HL-60 (cell line): ENCODE data around the gene ACACA.

ENCODE experiments used
- DNase-seq, 2 experiments: peaks; one replicate each; pipeline ENCODE4 v3.0.0-alpha.2; 2010 to 2020; ENCODE audit warnings: low read depth in 1 of 2, low spot score in 1 of 2
- H3K27ac ChIP-seq: fragments of 250-450 bp; sonication (Bioruptor Pico); replicated peaks from 2 replicates; pipeline ENCODE4 v1.5.1; 2020; ENCODE audit warnings: mild to moderate bottlenecking, moderate library complexity
- H3K27me3 ChIP-seq: fragments of 250-450 bp; sonication (Bioruptor Pico); 2 replicates; pipeline ENCODE4 v1.5.1; 2021; ENCODE audit warnings: mild to moderate bottlenecking, moderate library complexity; ENCODE audit not compliant: insufficient read depth, poor library complexity, severe bottlenecking
- H3K4me3 ChIP-seq: replicated peaks from 2 replicates; pipeline ENCODE4 v1.5.1; 2011; ENCODE audit warnings: mild to moderate bottlenecking, control low read depth, low read length; ENCODE audit not compliant: insufficient read depth
- GABPA ChIP-seq: IDR thresholded peaks from 2 replicates; pipeline ENCODE4 v1.6.1; 2012; ENCODE audit warnings: low read depth
- POLR2AphosphoS5 ChIP-seq: IDR thresholded peaks from 2 replicates; pipeline ENCODE4 v1.6.1; 2012; ENCODE audit warnings: low read depth
- SPI1 ChIP-seq: IDR thresholded peaks from 2 replicates; pipeline ENCODE4 v1.6.1; 2012; ENCODE audit warnings: low read depth, mild to moderate bottlenecking, borderline replicate concordance
- TF ChIP-seq, protein P1 (sequence below): IDR thresholded peaks from one replicate; pipeline ENCODE4 v1.5.1; 2011; ENCODE audit warnings: low read length, control low read depth, inconsistent platforms; ENCODE audit not compliant: insufficient read depth
- TF ChIP-seq, protein P2 (sequence below): IDR thresholded peaks from 2 replicates; pipeline ENCODE4 v1.6.1; 2012; ENCODE audit warnings: low read depth; ENCODE audit not compliant: insufficient replicate concordance

ACACA gene

DNA sequence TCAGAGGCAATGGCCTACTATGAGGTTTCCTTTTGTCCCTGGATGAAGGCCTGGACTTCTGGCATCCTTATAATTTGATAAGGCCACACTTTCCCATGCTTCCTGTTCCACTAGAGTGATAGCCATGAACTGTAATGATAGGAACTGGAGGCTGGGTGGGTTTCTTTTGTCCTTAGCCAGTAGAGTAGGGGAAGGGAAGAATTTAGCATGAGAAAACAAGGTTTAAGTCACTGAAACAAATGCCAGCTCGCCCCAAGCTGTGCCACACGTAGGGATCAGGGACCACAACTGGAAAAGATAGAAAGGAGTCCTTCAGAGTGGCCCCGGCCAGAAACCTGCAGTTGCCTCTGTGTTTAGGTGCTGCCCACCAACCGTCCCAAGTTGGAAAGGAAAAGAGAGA, 111.7 kb downstream of the ACACA start:
- Histone ChIP-seq H3K4me3 (no peak overlapping the region), H3K27ac (no peak overlapping the region), H3K27me3 (no peaks in the 10 kb centered on the region)
- no peak for DNase-seq
- TF ChIP-seq, protein P1, sequence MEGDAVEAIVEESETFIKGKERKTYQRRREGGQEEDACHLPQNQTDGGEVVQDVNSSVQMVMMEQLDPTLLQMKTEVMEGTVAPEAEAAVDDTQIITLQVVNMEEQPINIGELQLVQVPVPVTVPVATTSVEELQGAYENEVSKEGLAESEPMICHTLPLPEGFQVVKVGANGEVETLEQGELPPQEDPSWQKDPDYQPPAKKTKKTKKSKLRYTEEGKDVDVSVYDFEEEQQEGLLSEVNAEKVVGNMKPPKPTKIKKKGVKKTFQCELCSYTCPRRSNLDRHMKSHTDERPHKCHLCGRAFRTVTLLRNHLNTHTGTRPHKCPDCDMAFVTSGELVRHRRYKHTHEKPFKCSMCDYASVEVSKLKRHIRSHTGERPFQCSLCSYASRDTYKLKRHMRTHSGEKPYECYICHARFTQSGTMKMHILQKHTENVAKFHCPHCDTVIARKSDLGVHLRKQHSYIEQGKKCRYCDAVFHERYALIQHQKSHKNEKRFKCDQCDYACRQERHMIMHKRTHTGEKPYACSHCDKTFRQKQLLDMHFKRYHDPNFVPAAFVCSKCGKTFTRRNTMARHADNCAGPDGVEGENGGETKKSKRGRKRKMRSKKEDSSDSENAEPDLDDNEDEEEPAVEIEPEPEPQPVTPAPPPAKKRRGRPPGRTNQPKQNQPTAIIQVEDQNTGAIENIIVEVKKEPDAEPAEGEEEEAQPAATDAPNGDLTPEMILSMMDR = no peak

DNA sequence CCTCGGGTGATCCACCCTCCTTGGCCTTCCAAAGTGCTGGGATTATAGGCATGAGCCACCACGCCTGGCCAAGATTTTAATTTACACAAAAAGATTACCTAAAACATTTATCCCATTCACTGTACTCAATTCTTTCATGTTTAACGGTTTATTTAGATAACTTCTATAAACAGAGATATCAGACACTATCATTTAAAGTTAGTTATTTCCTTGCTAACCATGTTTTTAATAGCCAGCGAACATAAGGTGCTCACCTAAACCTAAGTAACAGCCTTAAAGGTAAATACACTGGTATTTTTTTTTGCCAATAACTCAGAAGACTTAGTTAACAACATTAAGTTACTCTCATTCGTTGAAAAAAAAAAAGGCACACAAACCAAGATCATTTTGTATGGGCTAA, 112.9 kb downstream of the ACACA start:
- Histone ChIP-seq H3K4me3 (no peak overlapping the region), H3K27me3 (no peaks in the 10 kb centered on the region), H3K27ac (no peak overlapping the region)
- no peak for TF ChIP-seq GABPA
- no peak for TF ChIP-seq POLR2AphosphoS5
- no peak for TF ChIP-seq SPI1
- TF ChIP-seq, protein P1 = no peak
- TF ChIP-seq, protein P2, sequence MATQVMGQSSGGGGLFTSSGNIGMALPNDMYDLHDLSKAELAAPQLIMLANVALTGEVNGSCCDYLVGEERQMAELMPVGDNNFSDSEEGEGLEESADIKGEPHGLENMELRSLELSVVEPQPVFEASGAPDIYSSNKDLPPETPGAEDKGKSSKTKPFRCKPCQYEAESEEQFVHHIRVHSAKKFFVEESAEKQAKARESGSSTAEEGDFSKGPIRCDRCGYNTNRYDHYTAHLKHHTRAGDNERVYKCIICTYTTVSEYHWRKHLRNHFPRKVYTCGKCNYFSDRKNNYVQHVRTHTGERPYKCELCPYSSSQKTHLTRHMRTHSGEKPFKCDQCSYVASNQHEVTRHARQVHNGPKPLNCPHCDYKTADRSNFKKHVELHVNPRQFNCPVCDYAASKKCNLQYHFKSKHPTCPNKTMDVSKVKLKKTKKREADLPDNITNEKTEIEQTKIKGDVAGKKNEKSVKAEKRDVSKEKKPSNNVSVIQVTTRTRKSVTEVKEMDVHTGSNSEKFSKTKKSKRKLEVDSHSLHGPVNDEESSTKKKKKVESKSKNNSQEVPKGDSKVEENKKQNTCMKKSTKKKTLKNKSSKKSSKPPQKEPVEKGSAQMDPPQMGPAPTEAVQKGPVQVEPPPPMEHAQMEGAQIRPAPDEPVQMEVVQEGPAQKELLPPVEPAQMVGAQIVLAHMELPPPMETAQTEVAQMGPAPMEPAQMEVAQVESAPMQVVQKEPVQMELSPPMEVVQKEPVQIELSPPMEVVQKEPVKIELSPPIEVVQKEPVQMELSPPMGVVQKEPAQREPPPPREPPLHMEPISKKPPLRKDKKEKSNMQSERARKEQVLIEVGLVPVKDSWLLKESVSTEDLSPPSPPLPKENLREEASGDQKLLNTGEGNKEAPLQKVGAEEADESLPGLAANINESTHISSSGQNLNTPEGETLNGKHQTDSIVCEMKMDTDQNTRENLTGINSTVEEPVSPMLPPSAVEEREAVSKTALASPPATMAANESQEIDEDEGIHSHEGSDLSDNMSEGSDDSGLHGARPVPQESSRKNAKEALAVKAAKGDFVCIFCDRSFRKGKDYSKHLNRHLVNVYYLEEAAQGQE = no peak
- DNase-seq = no peak

DNA sequence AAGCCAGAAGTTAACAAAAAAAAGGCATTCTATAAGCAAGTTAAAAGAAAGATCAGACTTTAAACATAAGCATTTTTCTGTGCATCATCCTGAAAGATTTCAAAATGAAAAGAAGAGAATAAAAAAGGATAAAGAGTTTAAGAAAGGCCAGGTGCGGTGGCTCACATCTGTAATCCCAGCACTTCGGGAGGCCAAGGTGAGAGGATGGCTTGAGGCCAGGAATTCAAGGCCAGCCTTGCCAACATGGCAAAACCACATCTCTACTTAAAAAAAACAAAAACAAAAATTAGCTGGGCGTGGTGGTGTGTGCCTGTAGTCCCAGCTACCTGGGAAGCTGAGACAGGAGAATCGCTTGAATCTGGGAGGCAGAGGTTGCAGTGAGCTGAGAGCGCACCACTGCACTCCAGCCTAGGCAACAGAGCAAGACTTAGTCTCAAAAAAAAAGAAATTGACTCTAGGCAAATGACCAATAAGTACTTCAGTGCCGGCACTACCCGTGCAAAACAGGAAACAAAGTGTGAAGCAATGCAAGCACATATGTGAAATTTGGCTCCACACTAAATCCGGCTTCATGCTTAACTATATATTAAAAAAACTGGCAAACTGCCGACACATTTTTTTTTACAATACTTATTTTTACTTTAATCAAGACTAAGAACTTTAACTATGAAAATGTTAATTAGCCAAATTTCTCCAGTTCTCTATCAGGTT, 114.1 kb downstream of the ACACA start:
- TF ChIP-seq, protein P2 = no peak
- TF ChIP-seq GABPA (no peak), POLR2AphosphoS5 (peak; percentile 50; the same call in 1 of the 2 replicates), SPI1 (no peak)
- TF ChIP-seq, protein P1 = no peak
- peak overlapping the region; percentile 52 for H3K27ac ChIP-seq
- H3K4me3 ChIP-seq = no peak overlapping the region
- no peaks in the 10 kb centered on the region for H3K27me3 ChIP-seq
- peak; percentile 28 to 82 for DNase-seq

DNA sequence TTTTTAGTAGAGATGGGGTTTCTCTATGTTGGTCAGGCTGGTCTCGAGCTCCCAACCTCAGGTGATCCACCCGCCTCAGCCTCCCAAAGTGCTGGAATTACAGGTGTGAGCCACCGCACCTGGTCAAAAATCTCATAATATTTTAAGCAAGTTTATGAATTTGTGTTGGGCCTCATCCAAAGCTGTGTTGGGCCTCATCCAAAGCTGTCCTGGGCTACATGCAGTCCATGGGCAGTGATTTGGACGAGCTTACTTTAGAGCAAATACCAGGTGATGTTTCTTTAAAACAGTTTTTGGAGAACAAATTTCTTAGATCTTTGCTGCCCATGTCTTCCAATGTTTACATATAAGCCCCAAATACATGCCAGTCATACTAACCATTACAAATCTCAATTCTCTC, 115.3 kb downstream of the ACACA start:
- no peak overlapping the region for H3K4me3 ChIP-seq
- H3K27ac ChIP-seq = no peak overlapping the region
- no peak for DNase-seq
- TF ChIP-seq, protein P1 = no peak
- TF ChIP-seq SPI1 = no peak
- TF ChIP-seq, protein P2 = no peak
- no peak for TF ChIP-seq GABPA
- no peak for TF ChIP-seq POLR2AphosphoS5
- no peaks in the 10 kb centered on the region for H3K27me3 ChIP-seq
